Left renal cortex interstitium (tissue), 4 donors: Measurements from ENCODE around the gene CDRT4. TPM values are rescaled to one million over a fixed set of nuclear protein-coding genes. Genes with fewer than 3 reads are reported as not detected.

ENCODE experiments used
- DNase-seq, 4 donors: peaks; one replicate each; pipeline ENCODE4 v3.0.0-alpha.2; 2013; ENCODE audit warnings: low read depth in 4 of 4, low spot score in 2 of 4, missing footprints in 1 of 4
- polyA plus RNA-seq, 4 donors: library from polyadenylated mRNA; unstranded; fragments of 120-200 nt; gene quantifications; one replicate each; pipeline ENCODE4 v1.2.1, GENCODE V29; 2013; ENCODE audit not compliant: insufficient read length in 4 of 4

CDRT4 gene
- polyA plus RNA-seq, 4 donors: 1.9 to 19.3 (median 6.2) TPM

GRCh38 chr17:15436473-15437302 lies 30.7 kb downstream of the CDRT4 start:
- no peak for DNase-seq

DNA sequence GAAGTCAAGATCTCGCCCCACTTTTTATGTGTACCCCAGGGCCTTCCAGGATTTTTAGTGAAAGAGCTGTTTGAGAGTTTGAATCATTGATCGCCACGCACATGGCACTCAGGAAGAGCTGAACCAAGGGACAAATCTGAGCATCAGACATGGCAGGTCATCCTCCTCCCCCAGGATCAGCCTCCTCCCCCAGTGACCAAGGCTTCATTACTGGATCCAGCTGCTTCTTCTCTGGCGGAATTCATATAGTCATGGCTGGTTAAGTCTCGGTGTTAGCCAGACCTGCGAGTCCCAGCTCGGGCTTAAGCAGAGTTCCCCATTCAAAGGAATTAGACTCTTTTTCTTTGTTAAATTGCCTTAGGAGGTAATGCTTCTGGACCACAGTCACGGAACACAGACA lies 32.5 kb downstream of the CDRT4 start:
- DNase-seq: no peak

- no peak for DNase-seq
Observed at GRCh38 chr17:15432807-15433611, 34.4 kb downstream of the CDRT4 start.

GRCh38 chr17:15431766-15432165 lies 35.7 kb downstream of the CDRT4 start:
- DNase-seq: no peak

GRCh38 chr17:15431196-15431595 lies 36.2 kb downstream of the CDRT4 start:
- no peak for DNase-seq

DNA sequence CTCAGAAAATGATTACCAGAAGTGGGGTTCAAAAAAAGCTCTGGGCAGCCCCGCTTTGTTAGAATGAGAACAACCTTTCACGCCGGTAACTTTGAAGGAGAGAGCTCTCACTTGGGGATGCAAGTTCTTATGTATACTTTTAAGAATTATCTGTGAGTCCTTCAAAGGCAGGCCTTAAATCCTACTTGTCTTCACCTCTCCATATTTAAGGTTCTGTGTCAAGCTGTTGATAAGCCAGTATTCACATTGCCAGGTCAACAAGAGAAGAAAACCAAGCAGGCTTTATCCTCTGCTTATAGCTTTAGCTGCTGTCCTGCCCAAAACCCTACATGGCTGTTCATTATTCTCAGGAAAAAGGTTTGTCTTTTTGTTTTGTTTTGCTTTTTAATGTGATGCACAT lies 42.9 kb downstream of the CDRT4 start:
- DNase-seq: no peak

GRCh38 chr17:15422392-15422965 lies 44.9 kb downstream of the CDRT4 start:
- DNase-seq: no peak

GRCh38 chr17:15418781-15419180 lies 48.6 kb downstream of the CDRT4 start:
- no peak for DNase-seq

GRCh38 chr17:15414532-15415306 lies 52.7 kb downstream of the CDRT4 start:
- no peak for DNase-seq

DNA sequence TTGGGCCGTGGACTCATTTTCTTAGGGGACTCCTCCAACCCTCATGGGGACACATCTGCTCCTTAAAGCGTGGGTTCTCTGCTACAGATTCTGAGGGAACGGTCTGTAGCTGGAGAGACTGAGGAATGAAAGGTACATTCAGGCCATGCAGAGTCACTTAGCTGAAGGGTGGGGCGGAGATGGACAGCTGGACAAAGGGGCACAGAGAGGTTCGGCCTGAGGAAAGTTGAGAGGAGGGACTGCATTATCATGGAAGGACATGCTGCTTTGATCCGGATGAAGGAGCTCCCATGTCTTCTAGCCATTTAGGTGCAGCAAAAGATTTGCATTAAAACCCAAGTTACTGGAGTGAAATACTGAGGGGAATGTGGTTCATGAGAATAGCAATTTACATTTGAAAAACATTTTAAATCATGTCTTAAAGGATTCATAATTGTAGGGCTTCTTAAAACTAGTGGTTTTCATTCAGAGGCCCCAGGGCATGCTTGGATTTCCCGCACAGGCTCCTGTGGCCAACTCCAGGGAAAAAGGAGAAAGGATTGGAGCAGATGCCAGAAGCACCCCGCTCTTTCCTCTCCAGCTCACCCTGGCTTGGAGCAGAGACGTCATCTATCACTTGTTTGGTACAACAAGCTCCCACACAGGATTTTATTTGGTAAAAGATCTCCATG lies 54.2 kb downstream of the CDRT4 start:
- no peak for DNase-seq

DNA sequence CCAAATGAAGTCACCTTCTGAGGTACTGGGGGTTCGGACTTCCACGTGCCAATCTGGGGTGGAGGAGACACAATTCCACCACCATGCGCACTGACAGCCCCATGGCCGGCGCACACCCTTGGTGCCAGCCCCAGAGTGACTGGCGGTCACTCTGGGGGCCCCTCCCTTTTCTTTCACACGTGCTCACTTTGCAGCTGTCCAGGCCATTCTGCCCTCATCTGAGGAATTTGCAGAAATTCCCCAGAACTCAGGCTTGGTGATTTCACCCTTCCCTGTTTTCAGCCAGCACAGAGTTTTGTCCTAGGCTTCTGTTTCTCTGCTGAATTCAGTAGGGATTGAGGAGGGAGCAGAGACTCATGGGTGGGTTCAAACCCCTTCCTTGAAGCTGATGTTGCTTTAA lies 54.8 kb downstream of the CDRT4 start:
- DNase-seq: no peak

- DNase-seq: no peak
Observed at GRCh38 chr17:15411384-15412198, 55.8 kb downstream of the CDRT4 start.

DNA sequence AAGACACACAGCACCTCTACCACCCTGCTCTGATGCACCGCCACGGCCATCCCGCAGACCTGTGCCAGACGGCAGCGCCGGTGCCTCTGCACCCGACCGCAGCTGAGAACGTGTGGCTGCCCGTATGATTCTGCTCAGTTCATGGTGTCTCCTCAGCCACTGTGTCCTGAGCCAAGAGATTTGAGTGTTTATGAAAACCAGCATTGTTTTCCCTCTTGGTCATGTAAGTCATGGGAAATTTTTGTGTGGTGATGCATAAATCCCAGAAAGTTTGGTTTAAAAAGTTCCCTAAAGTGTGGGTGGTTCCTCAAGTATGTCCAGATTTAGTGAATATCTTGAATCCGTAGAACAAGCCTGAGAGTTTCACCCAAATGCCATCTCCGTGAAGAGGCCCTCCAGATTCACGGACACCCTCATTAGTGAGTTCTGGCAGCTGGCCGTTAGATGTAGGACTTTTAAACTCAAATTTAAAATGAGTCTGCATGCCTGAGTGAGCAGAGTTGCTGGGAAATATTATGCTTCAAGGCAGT lies 57.6 kb downstream of the CDRT4 start:
- DNase-seq: no peak

DNA sequence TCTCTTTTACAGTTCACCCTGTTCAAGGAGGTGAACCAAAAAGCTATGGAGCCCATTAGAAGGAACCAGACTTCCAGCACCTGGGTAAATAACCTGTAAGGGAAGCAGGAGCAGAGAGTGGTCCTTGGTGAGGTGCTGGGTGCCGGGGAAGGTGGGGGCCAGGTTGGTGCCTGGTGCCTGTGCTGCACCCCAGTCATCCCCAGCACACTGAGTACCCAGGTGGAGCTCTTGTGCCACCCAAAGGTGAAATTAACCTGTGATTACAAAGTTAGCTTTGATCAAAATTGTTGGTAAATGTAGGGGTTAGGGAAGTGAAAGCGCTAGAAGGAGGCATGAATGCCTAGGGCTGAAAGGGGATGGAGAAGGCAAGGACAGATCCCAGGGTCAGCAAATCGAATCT lies 58.6 kb downstream of the CDRT4 start:
- no peak for DNase-seq

GRCh38 chr17:15406081-15406480 lies 61.3 kb downstream of the CDRT4 start:
- DNase-seq: no peak

- no peak for DNase-seq
Observed at GRCh38 chr17:15405058-15405415, 62.4 kb downstream of the CDRT4 start.

DNA sequence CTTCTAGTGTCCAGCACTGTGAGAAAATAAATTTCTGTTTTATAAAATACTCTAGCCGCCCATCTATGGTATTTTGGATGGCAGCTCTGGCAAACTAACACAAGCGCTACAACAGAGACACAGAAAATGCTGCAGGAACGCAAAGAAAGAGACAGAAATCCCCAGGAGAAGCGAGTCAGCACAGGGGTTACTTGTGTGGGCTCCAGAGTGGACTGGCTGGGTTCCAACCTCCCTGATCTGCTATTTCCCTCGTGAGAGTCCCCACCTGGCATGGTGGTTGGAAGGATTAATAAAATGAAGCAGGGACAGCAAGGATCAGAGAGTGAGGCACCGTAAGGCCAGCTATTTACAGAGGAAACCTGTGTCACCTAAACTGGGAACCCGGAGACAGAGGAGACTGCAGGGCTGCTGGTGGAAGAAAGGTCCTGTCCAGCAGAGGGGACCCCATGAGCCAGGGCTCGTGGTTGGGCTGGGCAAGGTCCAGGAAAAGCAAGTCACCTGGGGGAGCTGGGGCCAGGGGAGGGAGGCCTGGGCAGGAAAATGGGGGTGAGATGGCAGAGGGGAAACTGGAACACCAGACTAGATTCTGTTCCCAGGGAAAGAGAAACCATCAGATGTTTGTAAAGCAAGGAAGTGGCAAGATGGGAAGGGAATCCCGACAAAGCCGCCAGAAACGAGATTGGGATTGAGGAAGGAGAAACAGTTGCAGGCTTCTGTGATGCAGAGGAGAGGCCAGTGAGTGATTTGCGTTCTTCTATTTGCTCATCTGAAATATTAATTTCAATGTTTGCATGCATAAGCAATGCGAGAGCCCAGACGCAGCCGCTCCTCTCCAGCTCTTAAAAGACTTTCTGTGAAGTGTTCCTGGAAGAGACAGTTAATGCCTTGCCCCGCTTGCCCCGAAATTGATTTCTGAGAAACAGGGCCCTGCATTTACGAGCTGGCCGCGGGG lies 63.0 kb downstream of the CDRT4 start:
- no peak for DNase-seq

DNA sequence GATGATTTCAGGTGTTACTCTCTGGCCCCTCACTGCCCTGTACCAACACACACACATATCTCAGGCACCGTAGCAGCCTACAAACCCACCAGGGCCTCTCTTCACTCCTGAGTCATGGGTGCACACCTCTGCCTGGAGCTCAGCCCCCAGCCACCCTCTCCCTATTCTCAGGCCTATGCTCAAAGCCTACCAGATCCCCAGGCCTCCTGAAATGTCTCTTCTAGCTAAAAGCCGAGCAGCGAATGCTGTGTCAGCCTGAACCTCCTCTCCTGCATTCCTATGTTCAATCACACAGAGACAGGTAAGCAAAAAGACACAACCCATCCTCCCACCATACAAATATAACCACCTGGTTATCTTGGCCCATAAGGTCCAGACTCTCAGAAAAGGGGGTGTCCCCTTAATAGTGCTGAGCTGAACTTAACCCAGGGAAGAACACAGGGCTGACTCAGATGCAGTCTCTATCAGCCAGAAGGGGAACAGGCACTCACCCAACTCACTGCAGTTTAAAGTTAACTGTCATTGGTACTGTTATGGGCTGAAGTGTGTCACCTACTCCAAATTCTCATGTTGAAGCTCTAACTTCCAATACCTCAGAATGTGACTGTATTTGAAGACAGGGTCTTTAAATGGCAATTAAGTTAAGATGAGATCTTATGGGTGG lies 64.0 kb downstream of the CDRT4 start:
- no peak for DNase-seq
